ENCODE measurements around the gene PDSS2. TPM values are rescaled to one million over a fixed set of nuclear protein-coding genes. Genes with fewer than 3 reads are reported as not detected.
"Not testable (repeated sequence)": the region's sequence is repeated elsewhere in the genome, so short reads cannot be mapped to it uniquely, and the experiment has no call there.

The PDSS2 gene
- total RNA-seq, 1 donor from 2014 or later, result 18.7 TPM

- peaks cover 0 to under 1% of the 10 kb centered on the region in 2 donors for H3K36me3 ChIP-seq
- no peak for DNase-seq (ENCODE audit: extremely low spot score in 2 of 2)
- intact Hi-C loops (cut with DNase I), result no loop called here
- no peaks in the 10 kb centered on the region for H3K9me3 ChIP-seq
- no peak overlapping the region for H3K27ac ChIP-seq
- no peak for TF ChIP-seq POLR2AphosphoS5 (IDR thresholded peaks at IDR 0.05; ENCODE audit: insufficient read depth in 1 of 2, low read depth in 1 of 2)
- no peak overlapping the region for H3K4me3 ChIP-seq
- H3K4me1 ChIP-seq, result no peaks in the 10 kb centered on the region
- no peaks in the 10 kb centered on the region for H3K27me3 ChIP-seq
Observed at GRCh38 chr6:107368471-107368870, 90.9 kb downstream of the PDSS2 start.

GRCh38 chr6:107364173-107364572, 95.2 kb downstream of the PDSS2 start:
- H3K9me3 ChIP-seq; DNase-seq (ENCODE audit: extremely low spot score in 2 of 2); H3K27me3 ChIP-seq; H3K27ac ChIP-seq; H3K4me1 ChIP-seq; intact Hi-C loops (cut with DNase I); H3K4me3 ChIP-seq; H3K36me3 ChIP-seq: not testable (repeated sequence)

GRCh38 chr6:107361753-107362604, 97.4 kb downstream of the PDSS2 start:
- Histone ChIP-seq H3K27me3 (no peaks in the 10 kb centered on the region), H3K27ac (no peak overlapping the region), H3K4me1 (no peaks in the 10 kb centered on the region), H3K9me3 (no peaks in the 10 kb centered on the region), H3K36me3 (peaks cover 0 to 9% of the 10 kb centered on the region in 2 donors), H3K4me3 (no peak overlapping the region)
- intact Hi-C loops (cut with DNase I), result no loop called here
- no peak for DNase-seq (ENCODE audit: extremely low spot score in 2 of 2)
- TF ChIP-seq POLR2A (IDR thresholded peaks at IDR 0.05), result no peak
- no peak for TF ChIP-seq CTCF (IDR thresholded peaks at IDR 0.05)
- TF ChIP-seq POLR2AphosphoS5 (IDR thresholded peaks at IDR 0.05; ENCODE audit: insufficient read depth in 1 of 2, low read depth in 1 of 2), result no peak

GRCh38 chr6:107360476-107360875, 98.9 kb downstream of the PDSS2 start:
- Histone ChIP-seq H3K36me3 (peaks cover 0 to 9% of the 10 kb centered on the region in 2 donors), H3K9me3 (no peaks in the 10 kb centered on the region), H3K27ac (no peak overlapping the region), H3K27me3 (no peaks in the 10 kb centered on the region), H3K4me1 (no peaks in the 10 kb centered on the region), H3K4me3 (no peak overlapping the region)
- no peak for TF ChIP-seq POLR2A (IDR thresholded peaks at IDR 0.05)
- TF ChIP-seq CTCF (IDR thresholded peaks at IDR 0.05), result no peak
- no peak for TF ChIP-seq POLR2AphosphoS5 (IDR thresholded peaks at IDR 0.05; ENCODE audit: insufficient read depth in 1 of 2, low read depth in 1 of 2)
- DNase-seq (ENCODE audit: extremely low spot score in 2 of 2), result no peak
- intact Hi-C loops (cut with DNase I), result no loop called here

- intact Hi-C loops (cut with DNase I), result no loop called here
- TF ChIP-seq CTCF (IDR thresholded peaks at IDR 0.05) (no peak), POLR2A (IDR thresholded peaks at IDR 0.05) (no peak), POLR2AphosphoS5 (IDR thresholded peaks at IDR 0.05; ENCODE audit: insufficient read depth in 1 of 2, low read depth in 1 of 2) (no peak)
- no peak overlapping the region for H3K4me3 ChIP-seq
Observed at GRCh38 chr6:107357842-107358241, 101.5 kb downstream of the PDSS2 start.

GRCh38 chr6:107357031-107357430, 102.3 kb downstream of the PDSS2 start:
- TF ChIP-seq POLR2A (IDR thresholded peaks at IDR 0.05), result no peak
- no peak for TF ChIP-seq CTCF (IDR thresholded peaks at IDR 0.05)
- TF ChIP-seq POLR2AphosphoS5 (IDR thresholded peaks at IDR 0.05; ENCODE audit: insufficient read depth in 1 of 2, low read depth in 1 of 2), result no peak
- Histone ChIP-seq H3K36me3 (no peaks in the 10 kb centered on the region), H3K4me1 (no peaks in the 10 kb centered on the region), H3K27me3 (no peaks in the 10 kb centered on the region), H3K27ac (no peak overlapping the region), H3K9me3 (no peaks in the 10 kb centered on the region), H3K4me3 (no peak overlapping the region)
- intact Hi-C loops (cut with DNase I), result no loop called here
- DNase-seq (ENCODE audit: extremely low spot score in 2 of 2), result no peak

More at GRCh38 chr6:107357842-107358241, 101.5 kb downstream of the PDSS2 start:
- Histone ChIP-seq H3K4me1 (no peaks in the 10 kb centered on the region), H3K9me3 (no peaks in the 10 kb centered on the region), H3K27ac (no peak overlapping the region), H3K36me3 (peaks cover 0 to 2% of the 10 kb centered on the region in 2 donors), H3K27me3 (no peaks in the 10 kb centered on the region)
- DNase-seq (ENCODE audit: extremely low spot score in 2 of 2), result no peak
